ENCODE measurements around the gene COL4A2. TPM values are rescaled to one million over a fixed set of nuclear protein-coding genes. Genes with fewer than 3 reads are reported as not detected.

COL4A2 gene
- total and polyA plus RNA-seq, 2 experiments from 2014 or later: 146 to 455 TPM

DNA sequence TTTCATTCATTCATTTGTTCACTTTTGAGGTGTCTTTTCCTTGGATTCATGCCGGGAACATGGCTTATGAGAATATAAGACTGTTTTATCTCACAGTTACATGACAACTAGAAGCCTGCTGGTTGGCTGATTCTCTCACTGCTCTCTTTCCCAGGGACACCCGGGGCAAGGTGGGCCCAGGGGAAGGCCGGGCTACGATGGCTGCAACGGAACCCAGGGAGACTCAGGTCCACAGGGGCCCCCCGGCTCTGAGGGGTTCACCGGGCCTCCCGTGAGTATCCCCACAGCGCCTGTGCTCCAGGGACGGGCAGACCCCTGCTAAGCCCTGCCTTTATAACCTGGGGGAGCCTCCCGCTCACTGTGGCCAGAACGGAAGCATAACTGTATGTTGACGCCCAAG lies 121.2 kb downstream of the COL4A2 start:
- Histone ChIP-seq H3K9me3 (ENCODE audit: low read depth) (no peaks in the 10 kb centered on the region), H3K4me3 (no peak overlapping the region), H3K4me2 (ENCODE audit: unreplicated experiment) (no peak overlapping the region), H4K20me1 (ENCODE audit: insufficient read depth) (no peaks in the 10 kb centered on the region), H3K9me2 (ENCODE audit: insufficient read depth) (no peaks in the 10 kb centered on the region), H3K36me3 (ENCODE audit: low read depth) (peaks cover 41% of the 10 kb centered on the region), H3K27me3 (replicated peaks; ENCODE audit: insufficient read depth) (no peaks in the 10 kb centered on the region), H3K9ac (no peak overlapping the region), H2AFZ (no peak overlapping the region), H3K27ac (no peak overlapping the region), H3K4me1 (ENCODE audit: insufficient read depth) (peaks cover under 1% of the 10 kb centered on the region; the same call in 1 of the 2 replicates), H3K79me2 (ENCODE audit: insufficient read depth) (no peaks in the 10 kb centered on the region), H3F3A (ENCODE audit: insufficient read depth) (peaks cover 6% of the 10 kb centered on the region; the same call in 1 of the 2 replicates)
- no peak for DNase-seq
- WGBS, 2 experiments (ENCODE audit: low coverage in 1 of 2, low lambda C conversion rate in 2 of 2, missing lambda C conversion rate in 2 of 2): 92 to 96% methylated on average over 12 to 13 of the region's 13 CpGs
- TF ChIP-seq EZH2 (IDR thresholded peaks at IDR 0.05; ENCODE audit: insufficient read depth, poor library complexity, severe bottlenecking): no peak
- TF ChIP-seq EZH2phosphoT487 (IDR thresholded peaks at IDR 0.05; ENCODE audit: insufficient read depth, low read depth): no peak
- in situ Hi-C loops (cut with MboI): no loop called here

DNA sequence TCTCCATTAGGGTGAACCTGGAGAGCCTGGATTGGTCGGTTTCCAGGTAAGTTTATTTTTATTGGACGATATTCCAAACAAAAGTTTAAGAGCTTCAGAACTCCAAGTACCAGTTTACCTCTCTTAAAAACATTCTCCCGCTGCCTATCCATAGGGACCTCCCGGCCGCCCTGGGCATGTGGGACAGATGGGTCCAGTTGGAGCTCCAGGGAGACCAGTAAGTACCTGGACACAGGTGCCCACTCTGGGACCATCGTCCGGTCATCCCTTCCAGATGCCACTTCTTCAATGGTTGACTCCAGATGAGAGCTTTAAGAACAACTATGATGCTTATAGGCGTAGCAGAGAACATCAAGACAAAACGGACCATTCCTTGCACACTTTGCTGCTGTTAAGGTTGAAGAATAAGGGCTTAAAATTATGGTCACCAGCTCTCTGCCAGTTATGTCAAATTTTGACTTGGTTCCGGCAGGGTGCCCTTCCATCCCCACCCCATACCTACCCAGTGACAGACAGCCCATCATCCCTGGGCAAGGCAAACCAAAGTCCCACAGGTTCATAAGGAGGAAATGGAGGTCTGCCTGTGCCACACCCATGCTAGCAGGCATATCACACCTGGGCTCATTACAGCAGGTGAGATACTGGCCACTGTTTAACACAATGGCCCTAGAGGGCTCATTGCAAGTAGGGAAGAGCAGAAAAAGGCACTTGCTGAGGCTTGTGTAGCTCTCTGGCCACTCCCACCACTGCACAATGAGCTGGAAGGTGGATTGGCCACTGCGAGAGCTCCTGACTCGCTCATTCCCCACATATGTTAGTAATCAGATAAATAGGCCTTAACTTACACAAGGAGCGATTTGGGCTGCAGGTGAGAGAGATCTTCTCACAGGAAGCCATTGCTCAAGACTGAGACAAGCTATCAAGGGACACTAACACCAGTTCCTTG lies 123.6 kb downstream of the COL4A2 start:
- no peak overlapping the region for H3K9ac ChIP-seq
- 83 to 86% methylated on average over 13 of the region's 13 CpGs for WGBS, 2 experiments (ENCODE audit: low coverage in 1 of 2, low lambda C conversion rate in 2 of 2, missing lambda C conversion rate in 2 of 2)
- in situ Hi-C loops (cut with MboI): no loop called here

DNA sequence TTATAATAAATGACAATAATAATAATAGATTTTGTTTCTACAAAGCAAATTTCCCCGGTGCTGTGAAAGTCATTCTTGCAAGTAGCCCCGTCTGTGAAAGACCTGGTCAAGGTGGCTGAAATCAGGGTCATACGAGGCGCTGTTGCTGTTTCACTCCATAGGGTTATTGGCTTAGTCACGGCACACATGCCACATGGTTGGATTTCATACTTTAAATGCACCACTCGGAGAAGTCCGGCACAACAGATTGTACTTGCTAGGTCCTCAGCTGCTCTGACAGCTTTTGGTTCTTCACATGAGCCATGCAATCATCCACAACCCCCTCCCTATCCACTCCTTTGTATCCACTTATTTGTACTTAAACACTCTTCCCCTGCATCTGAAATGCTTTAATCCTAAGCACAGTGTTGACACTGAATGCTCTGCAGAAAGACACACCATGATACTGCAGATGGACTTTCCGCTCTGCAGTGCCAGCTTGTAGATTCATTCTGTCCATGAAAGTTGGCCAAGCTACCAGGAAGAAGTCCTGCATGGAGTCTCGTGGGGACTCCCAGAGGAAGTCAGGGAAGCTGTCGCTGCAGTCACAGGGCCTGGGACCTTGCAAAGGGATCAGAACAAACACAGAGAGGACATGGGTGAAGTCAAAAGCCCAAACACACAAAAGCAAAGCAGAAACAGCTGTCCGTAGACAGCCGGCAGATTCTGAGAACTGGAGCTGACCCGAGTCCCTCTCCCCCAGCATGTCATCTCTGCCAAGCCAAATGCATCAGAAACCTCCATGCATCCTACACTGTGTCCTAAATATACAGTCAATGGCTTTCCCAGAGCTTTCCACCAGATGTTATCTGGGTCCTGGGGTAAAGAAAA lies 124.6 kb downstream of the COL4A2 start:
- no peak overlapping the region for H2AFZ ChIP-seq
- H3K36me3 ChIP-seq (ENCODE audit: low read depth): peaks cover 54% of the 10 kb centered on the region
- H3K9me2 ChIP-seq (ENCODE audit: insufficient read depth): no peaks in the 10 kb centered on the region
- no peaks in the 10 kb centered on the region for H4K20me1 ChIP-seq (ENCODE audit: insufficient read depth)
- H3F3A ChIP-seq (ENCODE audit: insufficient read depth): no peaks in the 10 kb centered on the region
- no peaks in the 10 kb centered on the region for H3K4me1 ChIP-seq (ENCODE audit: insufficient read depth)
- no peak overlapping the region for H3K4me2 ChIP-seq (ENCODE audit: unreplicated experiment)
- H3K4me3 ChIP-seq: no peak overlapping the region
- no peak overlapping the region for H3K9ac ChIP-seq
- 71 to 77% methylated on average over 13 of the region's 13 CpGs for WGBS, 2 experiments (ENCODE audit: low coverage in 1 of 2, low lambda C conversion rate in 2 of 2, missing lambda C conversion rate in 2 of 2)
- no peak overlapping the region for H3K27ac ChIP-seq
- TF ChIP-seq EZH2phosphoT487 (IDR thresholded peaks at IDR 0.05; ENCODE audit: insufficient read depth, low read depth) (no peak), EZH2 (IDR thresholded peaks at IDR 0.05; ENCODE audit: insufficient read depth, poor library complexity, severe bottlenecking) (no peak)
- H3K9me3 ChIP-seq (ENCODE audit: low read depth): no peaks in the 10 kb centered on the region
- in situ Hi-C loops (cut with MboI): no loop called here
- no peaks in the 10 kb centered on the region for H3K79me2 ChIP-seq (ENCODE audit: insufficient read depth)
- no peak for DNase-seq
- no peaks in the 10 kb centered on the region for H3K27me3 ChIP-seq (replicated peaks; ENCODE audit: insufficient read depth)

More for the DNA sequence above, 123.6 kb downstream of the COL4A2 start:
- Histone ChIP-seq H4K20me1 (ENCODE audit: insufficient read depth) (no peaks in the 10 kb centered on the region), H3F3A (ENCODE audit: insufficient read depth) (no peaks in the 10 kb centered on the region), H2AFZ (no peak overlapping the region), H3K9me3 (ENCODE audit: low read depth) (no peaks in the 10 kb centered on the region), H3K9me2 (ENCODE audit: insufficient read depth) (no peaks in the 10 kb centered on the region), H3K4me1 (ENCODE audit: insufficient read depth) (no peaks in the 10 kb centered on the region), H3K27ac (no peak overlapping the region), H3K4me3 (no peak overlapping the region), H3K4me2 (ENCODE audit: unreplicated experiment) (no peak overlapping the region), H3K79me2 (ENCODE audit: insufficient read depth) (no peaks in the 10 kb centered on the region), H3K36me3 (ENCODE audit: low read depth) (peaks cover 47% of the 10 kb centered on the region), H3K27me3 (replicated peaks; ENCODE audit: insufficient read depth) (no peaks in the 10 kb centered on the region)
- TF ChIP-seq EZH2phosphoT487 (IDR thresholded peaks at IDR 0.05; ENCODE audit: insufficient read depth, low read depth) (no peak), EZH2 (IDR thresholded peaks at IDR 0.05; ENCODE audit: insufficient read depth, poor library complexity, severe bottlenecking) (no peak)
- no peak for DNase-seq

DNA sequence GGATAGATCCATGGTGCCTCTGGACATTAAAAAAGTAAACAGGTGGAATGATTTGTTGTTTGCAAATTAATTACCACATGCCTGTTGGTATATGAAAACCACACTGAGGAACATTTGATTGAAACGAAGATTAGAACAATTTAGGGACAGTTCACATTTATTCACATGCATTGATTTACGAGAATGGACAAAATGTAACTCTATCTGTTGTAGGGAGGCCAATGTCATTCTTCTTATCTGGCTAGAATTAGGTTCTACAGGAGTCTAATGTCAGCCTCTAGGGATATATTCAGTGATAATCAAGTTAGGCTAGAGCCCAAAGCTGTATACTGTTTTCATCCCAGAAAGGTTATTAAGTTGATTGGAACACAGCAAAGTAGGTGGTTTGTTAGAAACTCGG lies 125.4 kb downstream of the COL4A2 start:
- Histone ChIP-seq H3K4me3 (no peak overlapping the region), H3K4me2 (ENCODE audit: unreplicated experiment) (no peak overlapping the region), H3K9me3 (ENCODE audit: low read depth) (no peaks in the 10 kb centered on the region), H4K20me1 (ENCODE audit: insufficient read depth) (no peaks in the 10 kb centered on the region), H3K36me3 (ENCODE audit: low read depth) (peaks cover 56% of the 10 kb centered on the region), H3F3A (ENCODE audit: insufficient read depth) (no peaks in the 10 kb centered on the region), H3K27ac (no peak overlapping the region), H3K4me1 (ENCODE audit: insufficient read depth) (no peaks in the 10 kb centered on the region), H3K9me2 (ENCODE audit: insufficient read depth) (no peaks in the 10 kb centered on the region), H2AFZ (no peak overlapping the region), H3K9ac (no peak overlapping the region), H3K79me2 (ENCODE audit: insufficient read depth) (no peaks in the 10 kb centered on the region), H3K27me3 (replicated peaks; ENCODE audit: insufficient read depth) (no peaks in the 10 kb centered on the region)
- DNase-seq: no peak
- in situ Hi-C loops (cut with MboI): no loop called here
- no peak for TF ChIP-seq EZH2phosphoT487 (IDR thresholded peaks at IDR 0.05; ENCODE audit: insufficient read depth, low read depth)
- TF ChIP-seq EZH2 (IDR thresholded peaks at IDR 0.05; ENCODE audit: insufficient read depth, poor library complexity, severe bottlenecking): no peak
- 78 to 84% methylated on average over 3 of the region's 3 CpGs for WGBS, 2 experiments (ENCODE audit: low coverage in 1 of 2, low lambda C conversion rate in 2 of 2, missing lambda C conversion rate in 2 of 2)
